ENCODE results near the gene SERPINA6.

Gene SERPINA6

GRCh38 chr14:94349276-94349675 is 26.1 kb upstream of the SERPINA6 start:
- no peak for DNase-seq

- no peak for DNase-seq
Measured at GRCh38 chr14:94348836-94349235, 25.7 kb upstream of the SERPINA6 start.

- no peak for DNase-seq
Measured at GRCh38 chr14:94346841-94347240, 23.7 kb upstream of the SERPINA6 start.

GRCh38 chr14:94346065-94346786 is 23.1 kb upstream of the SERPINA6 start:
- peak; percentile 63 for DNase-seq

GRCh38 chr14:94345344-94346064 is 22.4 kb upstream of the SERPINA6 start:
- no peak for DNase-seq

- no peak for DNase-seq
Measured at GRCh38 chr14:94344389-94344788, 21.3 kb upstream of the SERPINA6 start.

- DNase-seq = no peak
Measured at GRCh38 chr14:94343238-94344005, 20.3 kb upstream of the SERPINA6 start.

- DNase-seq = no peak
Measured at GRCh38 chr14:94342334-94342934, 19.3 kb upstream of the SERPINA6 start.

GRCh38 chr14:94341656-94342333 is 18.7 kb upstream of the SERPINA6 start:
- DNase-seq = no peak

- DNase-seq = no peak
Measured at GRCh38 chr14:94340533-94340932, 17.4 kb upstream of the SERPINA6 start.

- no peak for DNase-seq
Measured at GRCh38 chr14:94338023-94338422, 14.9 kb upstream of the SERPINA6 start.

- no peak for DNase-seq
Measured at GRCh38 chr14:94337274-94337673, 14.1 kb upstream of the SERPINA6 start.

- no peak for DNase-seq
Measured at GRCh38 chr14:94334872-94335271, 11.7 kb upstream of the SERPINA6 start.

GRCh38 chr14:94332587-94332986 is 9.5 kb upstream of the SERPINA6 start:
- no peak for DNase-seq

GRCh38 chr14:94332063-94332583 is 9.0 kb upstream of the SERPINA6 start:
- no peak for DNase-seq

- DNase-seq = no peak
Measured at GRCh38 chr14:94331462-94331861, 8.3 kb upstream of the SERPINA6 start.

- no peak for DNase-seq
Measured at GRCh38 chr14:94330857-94331256, 7.7 kb upstream of the SERPINA6 start.

GRCh38 chr14:94330432-94330831 is 7.3 kb upstream of the SERPINA6 start:
- DNase-seq = no peak

- no peak for DNase-seq
Measured at GRCh38 chr14:94329857-94330256, 6.7 kb upstream of the SERPINA6 start.

- no peak for DNase-seq
Measured at GRCh38 chr14:94328196-94328595, 5.1 kb upstream of the SERPINA6 start.

- no peak for DNase-seq
Measured at GRCh38 chr14:94321421-94322271, 1.5 kb downstream of the SERPINA6 start.

Measured in activated CD4-positive, alpha-beta T cell treated with anti-CD3 and anti-CD28 coated beads, Interleukin-2, amount 50 U/mL, for 16 hours (primary cell).